ENCODE results near the gene ZBTB42.

Gene ZBTB42

DNA sequence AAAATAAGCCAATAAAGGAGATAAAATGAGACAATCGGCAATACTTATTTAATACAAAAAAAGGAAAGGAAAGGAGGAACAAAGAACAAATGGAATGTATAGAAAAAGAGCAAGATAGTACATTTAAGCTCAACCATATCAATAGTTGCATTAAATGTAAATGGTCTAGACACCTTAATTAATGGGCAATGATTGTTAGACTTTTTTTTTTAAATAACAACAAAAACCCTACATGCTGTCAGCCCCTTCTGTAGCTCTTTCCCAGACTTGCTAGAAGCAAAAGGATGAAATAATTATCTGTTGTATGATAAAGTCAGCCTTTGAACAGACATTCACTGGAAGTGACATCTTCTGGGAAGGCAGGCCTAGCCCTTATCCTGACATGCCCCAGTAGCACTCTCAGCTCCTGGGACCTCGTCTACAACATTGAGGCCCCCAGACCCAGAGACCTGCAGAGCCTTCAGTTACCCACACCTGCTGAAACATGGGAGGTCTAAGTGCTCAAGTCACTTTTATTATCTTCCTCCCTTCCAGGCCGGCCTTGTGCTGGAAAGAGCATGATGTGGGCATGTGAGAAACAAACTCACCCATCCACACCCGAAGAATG is 34.5 kb upstream of the ZBTB42 start:
- TF ChIP-seq EGR1 (IDR thresholded peaks at IDR 0.05), result no peak
- TF ChIP-seq, protein P1, sequence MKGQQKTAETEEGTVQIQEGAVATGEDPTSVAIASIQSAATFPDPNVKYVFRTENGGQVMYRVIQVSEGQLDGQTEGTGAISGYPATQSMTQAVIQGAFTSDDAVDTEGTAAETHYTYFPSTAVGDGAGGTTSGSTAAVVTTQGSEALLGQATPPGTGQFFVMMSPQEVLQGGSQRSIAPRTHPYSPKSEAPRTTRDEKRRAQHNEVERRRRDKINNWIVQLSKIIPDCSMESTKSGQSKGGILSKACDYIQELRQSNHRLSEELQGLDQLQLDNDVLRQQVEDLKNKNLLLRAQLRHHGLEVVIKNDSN (IDR thresholded peaks at IDR 0.05), result no peak
- no peak for TF ChIP-seq RAD21 (IDR thresholded peaks at IDR 0.05; ENCODE audit: low read depth)
- no peak for TF ChIP-seq CREB1 (IDR thresholded peaks at IDR 0.05; ENCODE audit: low read depth)
- no peak for TF ChIP-seq NFIC (IDR thresholded peaks at IDR 0.05)
- no peak for TF ChIP-seq CEBPB (IDR thresholded peaks at IDR 0.05)
- TF ChIP-seq, protein P2, sequence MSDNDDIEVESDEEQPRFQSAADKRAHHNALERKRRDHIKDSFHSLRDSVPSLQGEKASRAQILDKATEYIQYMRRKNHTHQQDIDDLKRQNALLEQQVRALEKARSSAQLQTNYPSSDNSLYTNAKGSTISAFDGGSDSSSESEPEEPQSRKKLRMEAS (IDR thresholded peaks at IDR 0.05), result no peak

DNA sequence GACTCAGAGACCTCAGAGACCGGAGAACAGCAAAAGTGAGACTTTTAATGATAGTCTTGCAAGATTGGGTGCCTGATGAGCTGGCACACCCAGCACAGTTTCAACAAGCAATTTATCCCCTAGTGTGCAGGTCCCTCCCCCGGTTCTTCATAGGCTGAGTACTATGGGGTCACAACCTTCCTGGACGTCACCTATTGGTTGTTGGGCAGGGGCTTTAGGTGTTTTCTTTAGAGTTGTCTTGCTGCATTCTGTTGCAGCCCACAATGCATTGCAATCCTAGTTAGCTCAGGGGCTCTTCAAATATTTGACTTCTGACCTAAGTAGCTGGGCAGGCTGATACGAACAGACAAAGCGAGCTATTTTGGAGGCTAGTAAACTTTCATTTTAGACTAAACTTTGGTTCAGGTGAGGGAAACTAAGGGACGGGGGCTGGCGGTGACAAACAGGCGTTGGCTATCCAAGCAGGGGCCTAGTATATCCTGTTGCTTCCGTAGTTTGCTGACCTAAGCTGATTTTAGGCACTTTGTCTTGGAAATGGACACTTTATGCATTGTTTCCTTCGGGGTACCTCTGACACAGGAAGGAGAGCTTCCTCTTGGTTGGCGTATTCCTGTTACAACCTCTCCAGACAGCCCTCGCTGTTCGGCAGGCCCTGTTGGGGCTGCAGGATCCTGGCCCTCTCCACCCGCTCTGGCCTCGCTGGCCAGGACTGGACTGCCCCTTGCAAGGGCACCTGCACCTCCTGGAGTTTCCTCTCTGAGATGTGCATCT is 33.9 kb upstream of the ZBTB42 start:
- TF ChIP-seq RAD21 (IDR thresholded peaks at IDR 0.05; ENCODE audit: low read depth) (no peak), TEAD4 (IDR thresholded peaks at IDR 0.05) (no peak), TCF12 (IDR thresholded peaks at IDR 0.05; ENCODE audit: low read depth) (no peak), FOXM1 (IDR thresholded peaks at IDR 0.05; ENCODE audit: borderline replicate concordance, low read depth) (no peak), EGR1 (IDR thresholded peaks at IDR 0.05) (no peak), CEBPB (IDR thresholded peaks at IDR 0.05) (no peak), TAF1 (IDR thresholded peaks at IDR 0.05; ENCODE audit: low read depth) (no peak), YY1 (IDR thresholded peaks at IDR 0.05; ENCODE audit: low read depth) (no peak), EP300 (IDR thresholded peaks at IDR 0.05; ENCODE audit: borderline replicate concordance) (no peak)
- TF ChIP-seq, protein P2 (IDR thresholded peaks at IDR 0.05), result no peak
- TF ChIP-seq, protein P3, sequence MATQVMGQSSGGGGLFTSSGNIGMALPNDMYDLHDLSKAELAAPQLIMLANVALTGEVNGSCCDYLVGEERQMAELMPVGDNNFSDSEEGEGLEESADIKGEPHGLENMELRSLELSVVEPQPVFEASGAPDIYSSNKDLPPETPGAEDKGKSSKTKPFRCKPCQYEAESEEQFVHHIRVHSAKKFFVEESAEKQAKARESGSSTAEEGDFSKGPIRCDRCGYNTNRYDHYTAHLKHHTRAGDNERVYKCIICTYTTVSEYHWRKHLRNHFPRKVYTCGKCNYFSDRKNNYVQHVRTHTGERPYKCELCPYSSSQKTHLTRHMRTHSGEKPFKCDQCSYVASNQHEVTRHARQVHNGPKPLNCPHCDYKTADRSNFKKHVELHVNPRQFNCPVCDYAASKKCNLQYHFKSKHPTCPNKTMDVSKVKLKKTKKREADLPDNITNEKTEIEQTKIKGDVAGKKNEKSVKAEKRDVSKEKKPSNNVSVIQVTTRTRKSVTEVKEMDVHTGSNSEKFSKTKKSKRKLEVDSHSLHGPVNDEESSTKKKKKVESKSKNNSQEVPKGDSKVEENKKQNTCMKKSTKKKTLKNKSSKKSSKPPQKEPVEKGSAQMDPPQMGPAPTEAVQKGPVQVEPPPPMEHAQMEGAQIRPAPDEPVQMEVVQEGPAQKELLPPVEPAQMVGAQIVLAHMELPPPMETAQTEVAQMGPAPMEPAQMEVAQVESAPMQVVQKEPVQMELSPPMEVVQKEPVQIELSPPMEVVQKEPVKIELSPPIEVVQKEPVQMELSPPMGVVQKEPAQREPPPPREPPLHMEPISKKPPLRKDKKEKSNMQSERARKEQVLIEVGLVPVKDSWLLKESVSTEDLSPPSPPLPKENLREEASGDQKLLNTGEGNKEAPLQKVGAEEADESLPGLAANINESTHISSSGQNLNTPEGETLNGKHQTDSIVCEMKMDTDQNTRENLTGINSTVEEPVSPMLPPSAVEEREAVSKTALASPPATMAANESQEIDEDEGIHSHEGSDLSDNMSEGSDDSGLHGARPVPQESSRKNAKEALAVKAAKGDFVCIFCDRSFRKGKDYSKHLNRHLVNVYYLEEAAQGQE (IDR thresholded peaks at IDR 0.05; ENCODE audit: low read depth), result no peak
- TF ChIP-seq, protein P1 (IDR thresholded peaks at IDR 0.05), result no peak

DNA sequence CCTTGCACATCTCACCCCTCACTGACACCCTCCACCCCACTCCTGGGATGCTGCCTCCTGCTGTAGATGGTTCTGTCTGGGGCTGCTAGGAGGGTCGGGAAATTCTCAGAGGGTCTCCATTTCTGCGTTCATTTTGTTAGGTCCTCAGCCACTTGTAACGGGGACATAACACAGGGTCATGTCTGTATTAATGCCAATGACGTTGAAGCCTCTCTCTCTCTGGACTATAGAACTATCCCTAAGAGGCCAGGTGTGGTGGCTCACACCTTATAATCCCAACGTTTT is 33.3 kb upstream of the ZBTB42 start:
- TF ChIP-seq FOXM1 (IDR thresholded peaks at IDR 0.05; ENCODE audit: borderline replicate concordance, low read depth) (no peak), CREB1 (IDR thresholded peaks at IDR 0.05; ENCODE audit: low read depth) (no peak)
- TF ChIP-seq, protein P2 (IDR thresholded peaks at IDR 0.05), result no peak

DNA sequence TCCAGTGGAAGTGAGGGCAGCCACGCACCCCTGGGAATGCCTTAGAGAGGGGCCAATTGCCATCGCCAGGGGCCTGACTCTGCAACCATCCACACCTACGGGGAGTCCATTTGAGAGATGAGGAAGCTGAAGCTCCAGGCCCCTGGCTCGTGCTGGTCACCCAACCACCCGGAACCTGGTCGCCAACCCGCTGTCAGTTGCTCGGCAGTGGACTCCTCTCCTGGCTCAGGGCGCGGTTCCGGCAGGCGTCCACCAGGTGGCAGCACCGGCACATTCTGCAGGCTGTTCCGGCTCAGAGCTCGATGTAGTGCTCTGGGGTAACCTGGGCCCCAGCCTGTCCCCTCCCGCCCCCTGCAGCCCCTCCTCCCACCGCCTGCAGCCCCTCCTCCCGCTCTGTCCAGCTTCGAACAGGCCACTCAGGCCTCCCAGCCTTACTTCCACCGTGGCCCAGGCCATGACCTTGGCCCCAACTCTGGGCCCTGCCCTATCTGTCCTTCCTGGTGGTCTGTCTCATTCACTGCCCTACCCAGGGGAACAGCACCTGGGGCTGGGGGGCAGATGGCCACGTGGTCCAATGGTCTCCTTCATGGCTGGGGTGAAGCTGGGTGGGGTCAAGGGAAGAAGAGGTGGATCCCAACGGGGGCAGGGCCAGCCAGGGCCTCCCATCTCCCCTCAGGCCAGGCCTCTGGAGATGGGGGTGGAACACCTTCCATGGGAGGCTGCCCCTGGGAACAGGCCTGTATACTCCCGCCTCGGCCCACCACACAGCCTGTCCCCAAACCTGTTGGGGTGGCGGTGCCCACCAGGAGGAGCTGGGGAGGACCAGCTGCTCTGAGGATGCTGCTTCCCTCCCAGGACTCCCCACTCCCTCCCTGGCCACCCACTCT is 32.2 kb upstream of the ZBTB42 start:
- TF ChIP-seq, protein P3 (IDR thresholded peaks at IDR 0.05; ENCODE audit: low read depth), result no peak
- TF ChIP-seq, protein P1 (IDR thresholded peaks at IDR 0.05), result peak; percentile 49; the same call in 1 of the 2 replicates
- TF ChIP-seq RAD21 (IDR thresholded peaks at IDR 0.05; ENCODE audit: low read depth), result peak; percentile 86
- TF ChIP-seq NFIC (IDR thresholded peaks at IDR 0.05), result no peak
- no peak for TF ChIP-seq FOXM1 (IDR thresholded peaks at IDR 0.05; ENCODE audit: borderline replicate concordance, low read depth)
- TF ChIP-seq YY1 (IDR thresholded peaks at IDR 0.05; ENCODE audit: low read depth), result no peak
- no peak for TF ChIP-seq ZBTB7A (IDR thresholded peaks at IDR 0.05; ENCODE audit: low read depth)
- TF ChIP-seq TCF12 (IDR thresholded peaks at IDR 0.05; ENCODE audit: low read depth), result no peak
- no peak for TF ChIP-seq EP300 (IDR thresholded peaks at IDR 0.05; ENCODE audit: borderline replicate concordance)
- no peak for TF ChIP-seq TAF1 (IDR thresholded peaks at IDR 0.05; ENCODE audit: low read depth)

Measured in Ishikawa (cell line).